Body of pancreas (tissue), 4 donors: ENCODE measurements around the gene TOMM5. TPM values are rescaled to one million over a fixed set of nuclear protein-coding genes. Genes with fewer than 3 reads are reported as not detected.

Source experiments
- ATAC-seq: fragments of 150-250 bp; one replicate; pipeline ENCODE4 v1.9.1; 2016
- DNase-seq, 4 donors: peaks; one replicate each; pipeline ENCODE4 v3.0.0-alpha.2; 2019
- H3K27ac ChIP-seq, 4 donors: fragments of 200-600 bp; sonication (generic); 1 replicate in 3 of 4; 2 replicates in 1 of 4; pipeline versions ENCODE4 v1.5.1 to v1.6.1; 2016 to 2019; ENCODE audit warnings: mild to moderate bottlenecking in 1 of 4, mixed read lengths in 1 of 4, moderate library complexity in 1 of 4
- H3K27me3 ChIP-seq, 2 donors: fragments of 200-600 bp; sonication (generic); one replicate each; pipeline ENCODE4 v1.6.0; 2016; ENCODE audit warnings: mild to moderate bottlenecking in 1 of 2
- H3K36me3 ChIP-seq, 2 donors: fragments of 200-600 bp; sonication (generic); replicated peaks in 1 of 2; 2 replicates each; pipeline ENCODE4 v1.5.1; 2016; ENCODE audit warnings: low read depth in 2 of 2; ENCODE audit not compliant: insufficient read depth in 1 of 2
- H3K4me1 ChIP-seq: fragments of 200-600 bp; sonication (generic); one replicate; pipeline ENCODE4 v1.6.0; 2016
- H3K4me3 ChIP-seq, 2 donors: fragments of 200-600 bp; sonication (generic); 1 replicate in 1 of 2; 2 replicates in 1 of 2; pipeline ENCODE4 v1.5.1; 2016 to 2019
- H3K9me3 ChIP-seq, 3 donors: fragments of 200-600 bp; sonication (generic); 1 replicate in 2 of 3; 2 replicates in 1 of 3; pipeline ENCODE4 v1.5.1; 2016
- CTCF ChIP-seq, 7 experiments: fragments of 450-650 bp in 4 of 7; fragments of 200-600 bp in 3 of 7; sonication (generic) in 3 of 7; IDR thresholded peaks; one replicate each; pipeline ENCODE4 v1.5.1; 2016 to 2019; ENCODE audit warnings: antibody characterized with exemption in 7 of 7
- POLR2A ChIP-seq, 3 donors: fragments of 450-650 bp; IDR thresholded peaks; one replicate each; pipeline ENCODE4 v1.6.1; 2016; ENCODE audit warnings: antibody characterized with exemption in 3 of 3, mild to moderate bottlenecking in 2 of 3
- WGBS, 2 donors: methylation state at CpG; one replicate each; pipeline ENCODE4 v1.1.5; 2017; 5-methylcytosine and 5-hydroxymethylcytosine counted together
- intact Hi-C: fragments of 100-400 bp; cut with DNase I; formaldehyde crosslinking; loops from one replicate; pipeline ENCODE4 v1.15.1; 2023
- total RNA-seq, 2 donors: library from RNA; depleted of rRNA; stranded (reverse); fragments of >200 nt; gene quantifications; one replicate each; pipeline ENCODE4 v1.1.0, GENCODE V29; 2016

The TOMM5 gene
- total RNA-seq, 2 donors from 2014 or later = 37.6 to 48.8 TPM

- Histone ChIP-seq H3K4me1 (no peaks in the 10 kb centered on the region), H3K27me3 (no peaks in the 10 kb centered on the region), H3K9me3 (no peaks in the 10 kb centered on the region), H3K4me3 (no peak overlapping the region), H3K27ac (no peak overlapping the region), H3K36me3 (no peaks in the 10 kb centered on the region)
- 65 to 70% methylated on average over 4 of the region's 4 CpGs for WGBS, 2 donors
- intact Hi-C loops = no loop called here
- DNase-seq (no peak), ATAC-seq (no peak)
- no peak for TF ChIP-seq POLR2A (IDR thresholded peaks at IDR 0.05)
- no peak for TF ChIP-seq CTCF (IDR thresholded peaks at IDR 0.05)
Measured at GRCh38 chr9:37639109-37639762, 46.8 kb upstream of the TOMM5 start.

GRCh38 chr9:37636511-37637448 lies 44.4 kb upstream of the TOMM5 start:
- intact Hi-C loops = no loop called here

GRCh38 chr9:37635808-37636207 lies 43.4 kb upstream of the TOMM5 start:
- TF ChIP-seq POLR2A (IDR thresholded peaks at IDR 0.05) (no peak), CTCF (IDR thresholded peaks at IDR 0.05) (no peak)
- WGBS, 2 donors = 81% methylated on average over 15 to 16 of the region's 16 CpGs
- H3K4me3 ChIP-seq = no peak overlapping the region

More at GRCh38 chr9:37636511-37637448, 44.4 kb upstream of the TOMM5 start:
- Histone ChIP-seq H3K27ac (no peak overlapping the region), H3K4me1 (no peaks in the 10 kb centered on the region), H3K36me3 (no peaks in the 10 kb centered on the region), H3K9me3 (no peaks in the 10 kb centered on the region), H3K27me3 (no peaks in the 10 kb centered on the region), H3K4me3 (no peak overlapping the region)
- WGBS, 2 donors = 85 to 88% methylated on average over 22 to 37 of the region's 39 CpGs
- no peak for TF ChIP-seq CTCF (IDR thresholded peaks at IDR 0.05)
- no peak for TF ChIP-seq POLR2A (IDR thresholded peaks at IDR 0.05)
- ATAC-seq = no peak
- DNase-seq = no peak

GRCh38 chr9:37632479-37632878 lies 40.1 kb upstream of the TOMM5 start:
- H3K36me3 ChIP-seq = no peaks in the 10 kb centered on the region
- intact Hi-C loops = no loop called here
- no peak for ATAC-seq
- no peaks in the 10 kb centered on the region for H3K27me3 ChIP-seq
- no peak overlapping the region for H3K27ac ChIP-seq
- TF ChIP-seq POLR2A (IDR thresholded peaks at IDR 0.05) (no peak), CTCF (IDR thresholded peaks at IDR 0.05) (no peak)
- H3K4me3 ChIP-seq = no peak overlapping the region
- 83 to 87% methylated on average over 4 of the region's 4 CpGs for WGBS, 2 donors
- no peak for DNase-seq
- no peaks in the 10 kb centered on the region for H3K9me3 ChIP-seq
- H3K4me1 ChIP-seq = no peaks in the 10 kb centered on the region

More at GRCh38 chr9:37635808-37636207, 43.4 kb upstream of the TOMM5 start:
- H3K9me3 ChIP-seq = no peaks in the 10 kb centered on the region
- H3K27me3 ChIP-seq = no peaks in the 10 kb centered on the region
- no peak for DNase-seq
- H3K27ac ChIP-seq = no peak overlapping the region
- ATAC-seq = no peak
- intact Hi-C loops = no loop called here
- H3K36me3 ChIP-seq = no peaks in the 10 kb centered on the region
- no peaks in the 10 kb centered on the region for H3K4me1 ChIP-seq
